H1 (cell line): ENCODE measurements around the gene HIPK2. TPM values are rescaled to one million over a fixed set of nuclear protein-coding genes. Genes with fewer than 3 reads are reported as not detected.

Experiments used
- CTCF ChIA-PET: fragments of 300-600 bp; sonication (Branson Sonifier 250); formaldehyde crosslinking; loops from one replicate; lab custom pipeline; 2021; ENCODE audit not compliant: partially characterized antibody; lab: Charles Lee
- POLR2A ChIA-PET: fragments of 300-600 bp; sonication (Branson Sonifier 250); formaldehyde crosslinking; loops from one replicate; lab custom pipeline; 2021; ENCODE audit warnings: inconsistent platforms; ENCODE audit not compliant: partially characterized antibody; lab: Charles Lee
- DNase-seq, 2 experiments: peaks; one replicate each; pipeline versions ENCODE4 v3.0.0 to v3.0.0-alpha.2; 2010 to 2022; ENCODE audit warnings: low spot score in 2 of 2, low read depth in 1 of 2, mixed read lengths in 1 of 2
- FAIRE-seq: peaks from 2 replicates; lab custom pipeline; 2011; peaks lifted over from hg19 to GRCh38; lab: Jason Lieb, UNC
- H2AFZ ChIP-seq: 2 replicates; pipeline ENCODE4 v1.8.1; 2012; ENCODE audit warnings: low read length, inconsistent platforms
- H2AK5ac ChIP-seq: 2 replicates; pipeline ENCODE4 v1.6.1; 2013; ENCODE audit warnings: low read depth, low read length
- H2BK120ac ChIP-seq: replicated peaks from 2 replicates; pipeline ENCODE3; 2013; ENCODE audit warnings: low read depth, low read length, inconsistent platforms
- H2BK12ac ChIP-seq: 2 replicates; pipeline ENCODE4 v1.6.1; 2013; ENCODE audit warnings: low read depth, low read length
- H2BK15ac ChIP-seq: 2 replicates; pipeline ENCODE4 v1.6.1; 2013; ENCODE audit warnings: low read length
- H2BK20ac ChIP-seq: 2 replicates; pipeline ENCODE4 v1.6.1; 2013; ENCODE audit warnings: low read length
- H2BK5ac ChIP-seq: 2 replicates; pipeline ENCODE4 v1.6.1; 2013; ENCODE audit warnings: low read depth, low read length
- H3K14ac ChIP-seq: 2 replicates; pipeline ENCODE4 v1.6.1; 2013; ENCODE audit warnings: inconsistent platforms; ENCODE audit not compliant: insufficient read length
- H3K18ac ChIP-seq: 2 replicates; pipeline ENCODE4 v1.6.1; 2013; ENCODE audit warnings: low read length; ENCODE audit errors: extremely low read depth
- H3K23ac ChIP-seq: 2 replicates; pipeline ENCODE4 v1.6.1; 2013; ENCODE audit warnings: inconsistent platforms; ENCODE audit not compliant: insufficient read length
- H3K23me2 ChIP-seq: 2 replicates; pipeline ENCODE4 v1.6.1; 2013; ENCODE audit warnings: low read depth, low read length
- H3K27ac ChIP-seq: 2 replicates; pipeline ENCODE4 v1.6.1; 2011; ENCODE audit warnings: low read depth, low read length, inconsistent platforms
- H3K27me3 ChIP-seq, 4 experiments: replicated peaks in 1 of 4; 1 replicate in 1 of 4; 2 replicates in 3 of 4; pipeline versions ENCODE4 v1.6.1 to v1.8.1; 2011 to 2013; ENCODE audit warnings: low read length in 3 of 4, mild to moderate bottlenecking in 3 of 4, inconsistent platforms in 2 of 4, mixed read lengths in 2 of 4, moderate library complexity in 1 of 4; ENCODE audit not compliant: control insufficient read depth in 3 of 4, insufficient read depth in 3 of 4; ENCODE audit errors: extremely low read depth in 1 of 4
- H3K36me3 ChIP-seq, 4 experiments: 2 replicates each; pipeline versions ENCODE4 v1.6.1 to v1.8.1; 2011 to 2013; ENCODE audit warnings: mild to moderate bottlenecking in 4 of 4, low read length in 3 of 4, moderate library complexity in 2 of 4, control low read depth in 1 of 4, inconsistent platforms in 1 of 4; ENCODE audit not compliant: insufficient read depth in 4 of 4, control insufficient read depth in 2 of 4
- H3K4ac ChIP-seq: replicated peaks from 2 replicates; pipeline ENCODE3; 2013; ENCODE audit warnings: low read length, low read depth, mixed read lengths, inconsistent platforms; ENCODE audit not compliant: insufficient read length
- H3K4me1 ChIP-seq, 4 experiments: replicated peaks in 1 of 4; 1 replicate in 1 of 4; 2 replicates in 3 of 4; pipeline versions ENCODE4 v1.6.1 to v1.8.1; 2011 to 2013; ENCODE audit warnings: low read length in 3 of 4, inconsistent platforms in 2 of 4, mixed read lengths in 1 of 4; ENCODE audit not compliant: insufficient read depth in 4 of 4, control insufficient read depth in 3 of 4
- H3K4me2 ChIP-seq, 2 experiments: 2 replicates each; pipeline versions ENCODE4 v1.6.1 to v1.8.1; 2011 to 2013; ENCODE audit warnings: low read depth in 2 of 2, low read length in 2 of 2, control low read depth in 1 of 2, inconsistent platforms in 1 of 2, mild to moderate bottlenecking in 1 of 2; ENCODE audit not compliant: insufficient read depth in 1 of 2
- H3K4me3 ChIP-seq, 4 experiments: fragments of 200-600, 300-600 bp in 1 of 4; sonication (generic), shearing (Covaris generic), sonication (Bioruptor Twin) in 1 of 4; 2 replicates each; pipeline versions ENCODE4 v1.5.1 to v1.8.1; 2011 to 2016; ENCODE audit warnings: low read length in 4 of 4, low read depth in 3 of 4, control low read depth in 2 of 4, inconsistent platforms in 2 of 4, mild to moderate bottlenecking in 2 of 4, mixed read lengths in 1 of 4, moderate library complexity in 1 of 4; ENCODE audit not compliant: insufficient read depth in 2 of 4; ENCODE audit errors: extremely low read depth in 1 of 4
- H3K56ac ChIP-seq: replicated peaks from 2 replicates; pipeline ENCODE3; 2013; ENCODE audit warnings: low read depth, mild to moderate bottlenecking, mixed read lengths, low read length, inconsistent platforms; ENCODE audit not compliant: insufficient read length
- H3K79me1 ChIP-seq: 2 replicates; pipeline ENCODE4 v1.6.1; 2013; ENCODE audit warnings: low read depth, low read length, control low read depth
- H3K79me2 ChIP-seq, 2 experiments: 2 replicates each; pipeline versions ENCODE4 v1.6.1 to v1.8.1; 2012 to 2013; ENCODE audit warnings: low read length in 2 of 2, mild to moderate bottlenecking in 2 of 2, inconsistent platforms in 1 of 2; ENCODE audit not compliant: insufficient read depth in 2 of 2, control insufficient read depth in 1 of 2
- H3K9ac ChIP-seq, 4 experiments: replicated peaks in 1 of 4; 1 replicate in 1 of 4; 2 replicates in 3 of 4; pipeline versions ENCODE4 v1.6.1 to v1.8.1; 2011 to 2013; ENCODE audit warnings: low read depth in 3 of 4, low read length in 3 of 4, control low read depth in 2 of 4, mild to moderate bottlenecking in 2 of 4, moderate library complexity in 2 of 4, inconsistent platforms in 1 of 4; ENCODE audit errors: extremely low read depth in 1 of 4
- H3K9me3 ChIP-seq, 2 experiments: 2 replicates each; pipeline versions ENCODE4 v1.6.1 to v1.8.1; 2012 to 2013; ENCODE audit warnings: mild to moderate bottlenecking in 2 of 2, moderate library complexity in 2 of 2, control low read depth in 1 of 2, inconsistent platforms in 1 of 2, low read depth in 1 of 2, low read length in 1 of 2, mixed read lengths in 1 of 2; ENCODE audit not compliant: insufficient read depth in 2 of 2
- H4K20me1 ChIP-seq, 2 experiments: replicated peaks in 1 of 2; 2 replicates each; pipeline versions ENCODE3 to v1.8.1; 2011 to 2013; ENCODE audit warnings: inconsistent platforms in 2 of 2, low read length in 2 of 2, mild to moderate bottlenecking in 1 of 2; ENCODE audit not compliant: insufficient read depth in 2 of 2, control insufficient read depth in 1 of 2
- H4K5ac ChIP-seq: 2 replicates; pipeline ENCODE4 v1.6.1; 2013; ENCODE audit warnings: low read length, low read depth, mixed read lengths, inconsistent platforms; ENCODE audit not compliant: insufficient read length
- H4K8ac ChIP-seq: 2 replicates; pipeline ENCODE4 v1.8.0; 2013; ENCODE audit warnings: mild to moderate bottlenecking, moderate library complexity, low read length, inconsistent platforms; ENCODE audit not compliant: insufficient read depth; ENCODE audit errors: extremely low read depth
- H4K91ac ChIP-seq: replicated peaks from 2 replicates; pipeline ENCODE3; 2013; ENCODE audit warnings: low read length, mixed read lengths, inconsistent platforms; ENCODE audit not compliant: insufficient read length
- CBX5 ChIP-seq: fragments of 300-800, 300-1000 bp; sonication (generic); IDR thresholded peaks from 2 replicates; pipeline ENCODE4 v1.7.1; 2016; ENCODE audit warnings: antibody characterized with exemption, low read length, low read depth
- CBX8 ChIP-seq: fragments of 300-800, 300-1000 bp; sonication (generic); IDR thresholded peaks from 2 replicates; pipeline ENCODE4 v1.7.1; 2016; ENCODE audit warnings: low read depth, low read length, borderline replicate concordance
- CHD1 ChIP-seq: IDR thresholded peaks from 2 replicates; pipeline ENCODE4 v1.6.1; 2012; ENCODE audit warnings: low read depth, low read length, improper control_type of control experiment
- CTCF ChIP-seq, 3 experiments: IDR thresholded peaks; 1 replicate in 2 of 3; 2 replicates in 1 of 3; pipeline versions ENCODE4 v1.5.1 to v1.6.1; 2011; ENCODE audit warnings: low read length in 3 of 3, mild to moderate bottlenecking in 3 of 3, inconsistent platforms in 2 of 3, low read depth in 1 of 3, moderate library complexity in 1 of 3; ENCODE audit not compliant: insufficient read depth in 1 of 3; ENCODE audit errors: control extremely low read depth in 1 of 3
- KDM1A ChIP-seq: fragments of 200-600, 300-600 bp; sonication (generic); IDR thresholded peaks from 2 replicates; pipeline ENCODE4 v1.7.1; 2016; ENCODE audit warnings: mild to moderate bottlenecking, low read length, borderline replicate concordance
- MAFK ChIP-seq: IDR thresholded peaks from 2 replicates; pipeline ENCODE4 v1.6.1; 2012; ENCODE audit warnings: low read depth, mild to moderate bottlenecking, improper control_type of control experiment, low read length
- POU5F1 ChIP-seq: IDR thresholded peaks from 2 replicates; pipeline ENCODE4 v1.6.1; 2011; ENCODE audit warnings: low read depth, mild to moderate bottlenecking, low read length, moderate library complexity
- RAD21 ChIP-seq, 2 experiments: IDR thresholded peaks in 1 of 2; conservative IDR thresholded peaks in 1 of 2; 2 replicates each; pipeline ENCODE4 v1.6.1; 2011; ENCODE audit warnings: low read depth in 2 of 2, low read length in 2 of 2, improper control_type of control experiment in 1 of 2, inconsistent platforms in 1 of 2, mild to moderate bottlenecking in 1 of 2, moderate library complexity in 1 of 2
- SP4 ChIP-seq: IDR thresholded peaks from 2 replicates; pipeline ENCODE4 v1.6.1; 2012; ENCODE audit warnings: low read length, inconsistent platforms
- SRF ChIP-seq: IDR thresholded peaks from 2 replicates; pipeline ENCODE4 v1.6.1; 2011; ENCODE audit warnings: mild to moderate bottlenecking, low read depth, low read length, moderate library complexity
- TCF12 ChIP-seq: IDR thresholded peaks from 2 replicates; pipeline ENCODE4 v1.6.1; 2011; ENCODE audit warnings: low read depth, mild to moderate bottlenecking, low read length
- WGBS, 2 experiments: shearing (Covaris generic) in 1 of 2; methylation state at CpG; one replicate each; pipeline versions ENCODE4 v1.1.6 to v1.1.7; 2013 to 2015; ENCODE audit warnings: low lambda C conversion rate in 2 of 2, mixed read lengths in 2 of 2, inconsistent platforms in 1 of 2, low coverage in 1 of 2, missing lambda C conversion rate in 1 of 2; ENCODE audit not compliant: insufficient replicate concordance in 2 of 2, insufficient coverage in 1 of 2, insufficient read length in 1 of 2; ENCODE audit errors: extremely low coverage in 1 of 2, missing lambda C conversion rate in 1 of 2; 5-methylcytosine and 5-hydroxymethylcytosine counted together
- polyA plus RNA-seq, 7 experiments: library from polyadenylated mRNA; depleted of rRNA in 3 of 7; stranded (reverse) in 5 of 7; unstranded in 2 of 7; fragments of >200 nt in 5 of 7; fragments of 200-250 nt in 2 of 7; gene quantifications; 1 replicate in 5 of 7; 2 replicates in 1 of 7; 4 replicates in 1 of 7; pipeline versions ENCODE4 v1.2.1 to v1.2.3, GENCODE V29; 2011 to 2013; ENCODE audit warnings: missing spikeins in 2 of 7, mixed read lengths in 2 of 7
- total RNA-seq: library from RNA; stranded (reverse); fragmentation: NEBNext Ultra II Directional; extraction: Animal tissue kit (Norgen Biotek cat#: 25700); gene quantifications from 2 replicates; pipeline ENCODE4 v1.2.1, GENCODE V29; 2021

The HIPK2 gene
- total and polyA plus RNA-seq, 2 of the 8 experiments (the other 6 are each of a cell fraction or from before 2014, with no cell fraction given) = 8.3 to 24.3 TPM

- POLR2A ChIA-PET = interaction anchor here (1.4 kb wide), 1 partner anchor 70 kb away, joined by 3 read pairs; no protein-coding TSS in a partner anchor
- H3K56ac ChIP-seq = no peak overlapping the region
- DNase-seq = no peak
Observed at GRCh38 chr7:139570119-139570518, 207.7 kb downstream of the HIPK2 start.

More at GRCh38 chr7:139570119-139570518, 207.7 kb downstream of the HIPK2 start:
- Histone ChIP-seq H4K5ac (no peak overlapping the region), H4K8ac (no peak overlapping the region), H2BK120ac (no peak overlapping the region), H3K4me2 (no peak overlapping the region), H2BK15ac (no peak overlapping the region), H2AK5ac (no peak overlapping the region)
- no peak for FAIRE-seq
- TF ChIP-seq MAFK (no peak), CTCF (IDR thresholded peaks at IDR 0.05; ENCODE audit: control extremely low read depth in 1 of 3, insufficient read depth in 1 of 3, low read depth in 1 of 3, low read length in 3 of 3) (peak in 2 of 3 experiments; percentile 18 to 56; a peak in 3 of 4 replicates), POU5F1 (no peak), RAD21 (IDR thresholded peaks at IDR 0.05 in 1 of 2, conservative IDR thresholded peaks at IDR 0.05 in 1 of 2; ENCODE audit: low read depth in 2 of 2, low read length in 2 of 2) (peak; percentile 67 to 74), SP4 (no peak), TCF12 (no peak), CHD1 (no peak), KDM1A (no peak), CBX5 (no peak), CBX8 (no peak), SRF (no peak)
- TF ChIP-seq, all 59 proteins: peak for 2
- H3K4me1 ChIP-seq = peaks cover 0 to 13% (median 3%) of the 10 kb centered on the region in 4 experiments; a peak in 3 of 7 replicates
- no peak overlapping the region for H3K18ac ChIP-seq
- no peak overlapping the region for H3K23ac ChIP-seq
- H3K79me1 ChIP-seq = no peaks in the 10 kb centered on the region
- H3K9ac ChIP-seq = no peak overlapping the region
- no peaks in the 10 kb centered on the region for H3K27me3 ChIP-seq
- no peak overlapping the region for H3K14ac ChIP-seq
- H3K9me3 ChIP-seq = no peaks in the 10 kb centered on the region
- H2BK12ac ChIP-seq = no peak overlapping the region
- H3K27ac ChIP-seq = no peak overlapping the region
- no peaks in the 10 kb centered on the region for H4K20me1 ChIP-seq
- CTCF ChIA-PET = interaction anchor here (0.6 to 6.3 kb wide), 18 partner anchors 9 to 491 kb away, joined by 3 to 54 read pairs (median 4); no protein-coding TSS in a partner anchor
- H2BK5ac ChIP-seq = no peak overlapping the region
- H3K23me2 ChIP-seq = no peaks in the 10 kb centered on the region
- H3K36me3 ChIP-seq = no peaks in the 10 kb centered on the region; a peak in 1 of 8 replicates
- H2AFZ ChIP-seq = no peak overlapping the region
- 87% methylated on average over 8 of the region's 8 CpGs; no CpG with 5 or more reads in 1 of the 2 experiments for WGBS, 2 experiments
- H3K4ac ChIP-seq = no peak overlapping the region
- H3K4me3 ChIP-seq = no peak overlapping the region
- H2BK20ac ChIP-seq = no peak overlapping the region
- H3K79me2 ChIP-seq = no peaks in the 10 kb centered on the region
- H4K91ac ChIP-seq = no peak overlapping the region
